NCI-H2227 (cell line): ENCODE measurements around the gene ELOVL3.
"Not testable (repeated sequence)": the region's sequence is repeated elsewhere in the genome, so short reads cannot be mapped to it uniquely, and the experiment has no call there.

Experiments
- DNase-seq: peaks from one replicate; lab custom pipeline; 2025; ENCODE audit not compliant: unreplicated experiment; lab: John Stamatoyannopoulos, UW

ELOVL3 gene, protein sequence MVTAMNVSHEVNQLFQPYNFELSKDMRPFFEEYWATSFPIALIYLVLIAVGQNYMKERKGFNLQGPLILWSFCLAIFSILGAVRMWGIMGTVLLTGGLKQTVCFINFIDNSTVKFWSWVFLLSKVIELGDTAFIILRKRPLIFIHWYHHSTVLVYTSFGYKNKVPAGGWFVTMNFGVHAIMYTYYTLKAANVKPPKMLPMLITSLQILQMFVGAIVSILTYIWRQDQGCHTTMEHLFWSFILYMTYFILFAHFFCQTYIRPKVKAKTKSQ

DNA sequence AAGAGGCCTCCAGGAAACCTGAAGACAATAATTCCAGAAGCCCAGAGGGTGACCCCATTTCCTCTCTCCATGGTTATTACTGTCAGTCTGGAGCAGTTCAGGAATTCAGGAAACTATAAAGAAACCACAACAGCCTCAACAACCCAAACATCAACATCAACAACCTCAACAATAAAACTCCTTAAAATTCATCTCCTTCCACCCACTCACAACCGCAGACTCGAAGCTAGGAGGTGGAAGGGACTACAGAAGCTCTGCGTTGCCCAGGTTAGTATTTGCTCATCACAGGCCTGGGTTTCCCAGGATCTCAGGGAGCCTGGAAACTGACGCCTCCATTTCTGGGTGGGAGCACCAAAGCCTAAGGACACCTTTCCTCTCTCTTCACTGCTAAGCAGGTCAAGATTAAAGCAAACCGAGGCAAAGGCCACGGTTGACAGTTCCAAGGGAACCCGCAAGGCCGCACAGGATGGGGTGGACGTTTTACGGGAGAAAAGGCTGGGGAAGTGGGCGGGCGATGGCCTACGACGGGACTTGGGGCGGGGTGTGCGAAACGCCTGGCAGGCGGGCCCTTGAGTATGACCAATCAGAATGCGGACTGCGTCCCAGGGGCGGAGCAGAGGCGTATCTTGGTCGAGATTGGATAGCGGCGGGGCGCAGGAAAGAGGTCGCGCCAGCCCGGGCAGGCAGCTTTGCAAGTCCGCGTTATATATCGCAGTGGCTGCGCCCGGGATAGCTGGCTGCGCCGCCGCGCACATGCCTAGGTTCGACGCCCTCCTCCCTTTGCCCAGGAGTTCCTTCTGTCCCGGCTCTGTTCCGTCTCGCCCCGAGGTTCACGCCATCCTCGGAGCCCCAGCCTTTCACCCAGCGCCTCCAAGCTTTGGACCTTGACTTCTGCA lies at the start of gene ELOVL3:
TSS of gene ELOVL3 (plus strand) at position 654 of the 896 bp plus-strand sequence. CDS start 250 bp downstream, outside the sequence.
- peak; percentile 94 for DNase-seq

DNA sequence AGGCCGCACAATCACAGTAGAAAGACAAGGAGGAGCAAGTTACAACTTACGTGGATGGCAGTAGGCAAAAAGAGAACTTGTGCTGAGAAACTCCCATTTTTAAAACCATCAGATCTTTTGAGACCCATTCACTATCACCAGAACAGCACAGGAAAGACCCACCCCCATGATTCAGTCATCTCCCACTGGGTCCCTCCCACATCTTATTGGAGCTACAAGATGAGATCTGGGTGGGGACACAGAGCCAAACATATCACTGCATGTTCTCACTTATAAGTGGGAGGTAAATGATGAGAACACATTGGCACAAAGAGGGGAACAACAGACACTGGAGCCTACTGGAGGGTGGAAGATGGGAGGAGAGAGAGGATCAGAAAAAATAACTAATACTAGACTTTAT lies 41.5 kb upstream of the ELOVL3 start:
- DNase-seq: no peak

DNA sequence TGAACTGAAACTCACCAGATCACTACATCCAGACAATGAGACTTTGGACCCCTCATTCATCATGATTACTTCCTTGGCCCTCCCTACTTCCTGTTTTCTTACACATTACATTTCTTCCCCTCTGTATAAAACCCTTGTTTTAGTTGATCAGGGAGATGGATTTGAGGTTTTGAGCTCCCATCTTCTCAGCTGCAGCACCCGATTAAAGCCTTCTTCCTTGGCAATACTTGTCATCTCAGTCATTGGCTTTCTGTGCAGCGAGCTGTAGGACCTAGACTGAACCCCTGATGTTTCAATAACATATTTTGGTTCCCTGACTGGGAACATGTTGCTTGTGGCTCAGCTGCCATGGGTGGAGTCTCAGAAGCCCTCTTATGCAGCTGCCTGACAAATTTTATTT lies 40.8 kb upstream of the ELOVL3 start:
- no peak for DNase-seq

DNA sequence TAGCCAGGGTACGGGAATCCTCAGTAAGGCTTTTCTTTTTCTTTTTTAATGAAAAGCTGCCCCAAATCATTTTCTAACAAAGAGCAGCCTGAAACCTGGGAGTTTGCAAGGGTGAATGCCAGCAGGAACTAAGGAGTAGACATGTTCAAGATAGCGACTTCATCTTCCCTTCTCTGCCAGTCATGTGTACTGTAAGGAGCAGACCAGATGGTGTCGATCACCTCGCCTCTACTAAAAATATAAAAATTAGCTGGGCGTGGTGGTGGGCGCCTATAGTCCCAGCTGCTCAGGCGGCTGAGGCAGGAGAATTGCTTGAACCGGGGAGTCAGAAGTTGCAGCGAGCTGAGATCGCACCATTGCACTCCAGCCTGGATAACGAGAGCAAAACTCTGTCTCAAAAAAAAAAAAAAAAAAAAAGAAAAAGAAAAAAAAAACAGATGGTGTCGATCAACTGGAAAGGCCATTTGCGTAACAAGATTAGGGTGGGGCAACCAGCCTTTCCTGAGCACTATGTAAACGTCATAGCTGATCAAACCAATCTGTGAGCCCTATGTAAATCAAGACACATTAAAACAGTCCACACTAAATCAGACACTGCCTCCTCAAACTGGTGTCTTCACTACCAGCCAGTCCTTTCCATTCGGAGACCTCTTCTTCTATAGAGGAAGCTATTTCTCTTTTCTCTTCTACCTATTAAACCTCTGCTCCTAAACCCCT lies 40.1 kb upstream of the ELOVL3 start:
- DNase-seq: peak; percentile 4

DNA sequence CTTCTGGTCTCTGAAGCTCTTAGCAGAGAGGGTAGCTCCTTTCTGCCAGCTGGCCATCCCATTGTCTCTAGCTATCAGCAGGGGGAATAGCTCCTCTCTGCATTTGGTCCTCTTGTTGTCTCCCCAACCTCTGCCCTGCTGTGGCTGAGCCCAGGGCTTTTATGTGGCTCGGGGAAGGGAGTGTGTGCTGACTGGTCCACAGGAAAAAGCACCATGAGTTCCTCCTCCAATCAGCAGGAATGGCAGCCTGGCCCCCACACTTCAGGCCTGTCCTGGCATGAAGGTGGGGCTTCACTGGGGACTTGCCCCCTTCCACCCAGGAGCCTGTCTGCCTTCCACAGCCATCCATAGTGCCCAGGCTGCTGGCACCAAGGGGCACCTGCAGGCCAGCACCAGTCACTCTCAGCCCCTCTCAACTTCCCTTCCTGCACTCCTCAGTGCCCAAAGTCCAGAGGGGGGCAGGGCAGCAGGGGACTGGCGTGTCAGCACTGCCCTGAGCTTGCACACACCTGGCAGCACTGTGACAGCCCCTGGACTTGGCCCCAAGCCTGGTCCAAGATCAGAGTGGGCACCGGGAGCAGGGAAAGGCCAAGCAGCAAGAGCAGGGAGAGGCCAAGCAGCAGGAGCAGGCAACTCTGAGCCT lies 37.7 kb upstream of the ELOVL3 start:
- DNase-seq: no peak

DNA sequence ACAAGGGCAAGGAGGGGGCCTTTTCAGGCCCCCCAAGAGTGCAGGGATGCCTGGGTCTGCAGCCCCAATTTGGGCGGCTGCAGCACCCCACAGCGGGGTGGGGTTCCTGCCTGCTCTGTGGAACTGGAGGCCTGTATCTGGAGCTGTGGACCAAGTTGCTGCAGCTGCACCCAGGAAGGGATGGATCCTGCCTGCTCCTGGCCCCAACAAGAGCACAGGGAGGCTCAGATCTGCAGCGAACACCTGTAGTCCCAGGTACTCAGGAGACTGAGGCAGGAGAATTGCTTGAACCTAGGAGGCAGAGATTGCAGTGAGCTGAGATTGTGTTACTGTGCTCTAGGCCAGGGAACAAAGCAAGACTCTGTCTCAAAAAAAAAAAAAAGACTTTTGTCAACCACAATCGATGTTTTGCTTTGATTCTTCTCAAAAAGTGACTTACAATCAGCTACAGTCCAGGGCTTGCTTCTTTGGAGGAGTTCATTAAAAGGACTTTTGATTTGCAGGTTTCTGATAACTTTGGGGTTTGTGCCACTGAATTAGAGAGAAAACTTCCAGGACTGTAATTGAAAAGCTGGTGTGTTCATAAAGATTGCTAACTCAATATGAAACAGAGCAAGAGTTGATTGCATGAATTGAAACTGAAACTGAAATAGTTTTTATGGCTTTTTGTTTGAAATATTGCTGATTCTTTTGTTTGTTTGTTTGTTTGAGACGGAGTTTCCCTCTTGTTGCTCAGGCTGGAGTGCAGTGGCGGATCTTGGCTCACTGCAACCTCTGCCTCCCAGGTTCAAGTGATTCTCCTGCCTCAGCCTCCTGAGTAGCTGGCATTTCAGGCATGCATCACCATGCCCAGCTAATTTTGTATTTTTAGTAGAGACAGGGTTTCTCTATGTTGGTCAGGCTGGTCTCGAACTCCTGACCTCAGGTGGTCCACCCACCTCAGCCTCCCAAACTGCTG lies 36.9 kb upstream of the ELOVL3 start:
- not testable (repeated sequence) for DNase-seq

DNA sequence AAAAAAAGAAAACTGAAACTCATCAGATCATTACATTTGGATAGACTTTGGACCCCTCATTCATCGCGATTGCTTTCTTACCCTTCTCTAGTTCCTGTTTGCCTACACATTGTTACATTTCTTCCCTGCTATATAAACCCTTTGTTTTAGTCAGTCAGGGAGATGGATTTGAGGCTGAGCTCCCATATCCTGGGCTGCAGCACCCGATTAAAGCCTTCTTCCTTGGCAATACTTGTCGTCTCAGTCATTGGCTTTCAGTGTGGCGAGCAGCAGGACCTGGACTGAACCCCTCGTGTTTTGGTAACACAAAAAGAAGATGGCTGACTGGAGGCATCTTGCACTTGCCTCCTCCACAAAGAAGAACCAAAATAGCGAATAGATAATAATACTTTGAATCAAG lies 34.1 kb upstream of the ELOVL3 start:
- DNase-seq: no peak

DNA sequence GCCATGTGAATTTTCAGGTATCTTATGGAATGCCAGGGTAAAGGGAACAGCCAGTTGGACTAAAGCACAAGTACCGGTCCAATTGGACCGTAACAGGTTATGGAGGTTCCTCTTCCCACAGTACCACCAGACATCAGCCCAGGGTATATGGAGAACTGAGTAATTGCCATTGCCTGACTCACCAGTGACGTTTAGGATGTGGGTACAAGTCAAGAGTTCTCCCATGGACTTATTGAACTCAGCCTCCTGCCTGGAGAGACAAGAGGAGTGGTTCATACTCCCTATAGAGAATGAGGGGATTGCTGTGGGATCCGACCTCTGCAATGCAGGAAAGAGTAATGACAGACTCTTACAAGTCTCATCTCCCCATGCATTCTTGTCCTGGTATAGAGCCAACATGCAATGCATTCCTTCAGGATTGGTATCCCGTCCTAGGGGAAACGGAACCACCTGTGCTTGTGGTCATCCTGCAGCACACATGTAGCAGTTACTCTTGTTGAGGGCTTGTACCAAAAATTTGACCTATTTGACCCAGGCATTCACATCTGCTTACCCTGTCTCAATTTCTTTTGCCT lies 30.7 kb upstream of the ELOVL3 start:
- no peak for DNase-seq

DNA sequence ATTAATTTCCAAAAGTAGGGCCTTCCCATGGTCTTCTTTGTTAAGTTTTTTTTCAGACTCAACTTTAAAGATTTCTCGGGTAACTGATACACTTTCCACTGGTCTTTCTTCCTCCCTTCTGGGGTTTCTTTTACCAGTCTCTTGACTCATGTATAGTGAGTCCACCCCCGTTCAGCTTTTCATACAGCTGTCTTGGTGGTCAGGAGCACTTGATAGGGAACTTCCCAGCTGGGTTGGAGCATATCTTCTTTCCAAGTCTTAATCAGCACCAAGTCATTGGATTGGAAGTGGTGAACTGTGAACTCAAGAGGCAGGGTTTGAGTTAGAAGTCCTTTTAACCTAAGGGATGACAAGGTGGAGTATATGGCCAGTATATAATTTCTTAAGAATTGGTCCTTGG lies 29.2 kb upstream of the ELOVL3 start:
- DNase-seq: no peak

DNA sequence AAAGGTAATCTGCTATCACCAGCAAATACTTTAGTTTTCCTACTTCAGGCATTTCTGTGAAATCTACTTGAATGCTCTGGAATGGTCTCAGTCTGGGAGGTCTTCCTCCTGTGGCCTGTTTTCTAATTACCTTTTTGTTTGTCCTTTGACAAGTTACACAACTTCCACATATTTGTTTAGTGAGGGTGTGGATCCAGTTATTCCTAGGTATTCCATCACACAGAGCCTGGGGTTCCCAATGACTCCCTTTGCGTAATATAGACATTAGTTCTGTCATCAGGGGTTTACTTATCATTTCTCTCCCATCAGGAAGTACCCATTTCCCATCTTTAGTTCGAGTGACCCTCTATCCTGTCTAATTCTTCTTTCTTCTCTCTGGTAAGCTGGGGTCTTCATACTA lies 28.1 kb upstream of the ELOVL3 start:
- DNase-seq: no peak

DNA sequence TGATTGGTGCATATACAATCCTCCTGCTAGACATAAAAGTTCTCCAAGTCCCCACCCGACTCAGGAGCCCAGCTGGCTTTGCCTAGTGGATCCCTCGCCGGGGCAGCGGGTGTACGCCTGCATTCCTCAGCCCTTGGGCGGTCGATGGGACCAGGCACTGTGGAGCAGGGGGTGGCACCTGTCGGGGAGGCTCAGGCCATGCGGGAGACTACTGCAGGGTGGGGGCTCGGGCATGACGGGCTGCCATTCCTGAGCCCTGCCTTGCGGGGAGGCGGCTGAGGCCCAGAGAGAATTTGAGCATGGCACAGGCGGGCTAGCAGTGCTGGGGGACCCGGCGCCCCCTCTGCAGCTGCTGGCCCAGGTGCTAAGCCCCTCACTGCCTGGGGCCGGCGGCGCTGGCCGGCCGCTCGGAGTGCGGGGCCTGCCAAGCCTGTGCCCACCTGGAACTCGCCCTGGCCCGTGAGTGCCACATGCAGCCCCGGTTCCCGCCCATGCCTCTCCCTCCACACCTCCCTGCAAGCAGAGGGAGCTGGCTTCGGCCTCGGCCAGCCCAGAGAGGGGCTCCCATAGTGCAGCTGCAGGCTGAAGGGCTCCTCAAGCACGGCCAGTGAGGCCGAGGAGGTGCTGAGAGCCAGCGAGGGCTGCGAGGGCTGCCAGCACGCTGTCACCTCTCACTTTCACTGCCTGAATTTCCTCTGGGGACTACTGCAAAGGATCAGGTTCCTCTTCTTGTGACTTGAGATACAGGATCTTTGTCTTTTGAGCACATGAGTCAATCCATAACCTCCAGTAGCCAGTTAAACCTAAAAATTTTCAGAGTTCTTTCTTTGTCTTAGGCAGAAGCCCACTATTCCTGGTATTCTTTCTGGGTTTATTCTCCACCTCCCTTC lies 25.1 kb upstream of the ELOVL3 start:
- DNase-seq: no peak

DNA sequence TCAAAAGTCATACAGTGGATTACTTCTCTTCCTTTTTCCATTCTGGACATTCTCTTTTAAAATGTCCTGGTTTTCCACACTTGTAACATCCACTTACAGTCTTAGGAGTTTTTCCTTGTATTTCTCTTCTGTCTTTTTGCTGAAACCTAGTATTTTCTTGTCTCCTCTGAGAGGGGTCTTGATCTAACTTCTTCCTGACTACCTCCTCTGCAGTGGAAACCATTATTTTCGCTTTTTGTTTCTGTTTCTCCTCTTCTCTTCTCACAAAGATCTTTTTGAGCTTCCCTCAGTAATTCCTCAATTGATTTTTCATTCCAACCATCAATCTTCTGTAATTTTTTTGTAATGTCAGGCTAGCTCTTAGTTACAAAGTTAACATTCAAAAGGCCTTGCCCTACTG lies 23.7 kb upstream of the ELOVL3 start:
- no peak for DNase-seq

DNA sequence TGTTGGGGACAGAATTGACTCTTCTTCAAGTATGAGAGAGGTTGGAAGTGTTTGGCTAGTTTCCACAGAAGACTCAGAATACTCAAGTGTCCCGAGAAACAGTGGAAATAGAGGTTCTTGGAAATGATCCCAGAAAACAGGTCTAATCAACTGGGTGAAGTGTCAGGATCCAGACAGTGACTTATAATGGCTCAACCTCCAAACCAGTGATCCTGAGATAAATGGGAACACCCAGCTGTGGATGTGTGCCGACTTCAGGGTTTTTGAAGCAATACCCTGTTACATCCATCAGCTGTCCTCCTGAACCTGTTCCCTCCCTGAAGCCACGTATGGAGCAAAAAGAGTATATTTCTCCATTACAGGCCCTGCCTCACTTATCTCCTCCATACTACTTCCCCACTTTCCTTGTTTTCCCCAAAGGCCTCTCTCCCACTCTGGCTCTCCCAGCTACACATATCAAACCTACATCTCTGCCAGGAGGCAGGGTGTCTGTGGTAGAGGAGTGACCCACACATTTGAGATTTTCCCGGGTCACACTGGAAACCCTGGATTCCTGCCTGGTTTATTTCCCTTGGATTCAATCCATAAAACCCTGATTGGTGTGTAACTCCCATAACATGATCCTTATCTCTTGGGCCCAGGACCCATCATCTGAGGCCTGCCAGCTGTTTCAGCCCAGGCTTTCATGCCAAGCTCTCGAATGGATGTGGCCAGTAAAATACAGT lies 17.6 kb upstream of the ELOVL3 start:
- DNase-seq: no peak

DNA sequence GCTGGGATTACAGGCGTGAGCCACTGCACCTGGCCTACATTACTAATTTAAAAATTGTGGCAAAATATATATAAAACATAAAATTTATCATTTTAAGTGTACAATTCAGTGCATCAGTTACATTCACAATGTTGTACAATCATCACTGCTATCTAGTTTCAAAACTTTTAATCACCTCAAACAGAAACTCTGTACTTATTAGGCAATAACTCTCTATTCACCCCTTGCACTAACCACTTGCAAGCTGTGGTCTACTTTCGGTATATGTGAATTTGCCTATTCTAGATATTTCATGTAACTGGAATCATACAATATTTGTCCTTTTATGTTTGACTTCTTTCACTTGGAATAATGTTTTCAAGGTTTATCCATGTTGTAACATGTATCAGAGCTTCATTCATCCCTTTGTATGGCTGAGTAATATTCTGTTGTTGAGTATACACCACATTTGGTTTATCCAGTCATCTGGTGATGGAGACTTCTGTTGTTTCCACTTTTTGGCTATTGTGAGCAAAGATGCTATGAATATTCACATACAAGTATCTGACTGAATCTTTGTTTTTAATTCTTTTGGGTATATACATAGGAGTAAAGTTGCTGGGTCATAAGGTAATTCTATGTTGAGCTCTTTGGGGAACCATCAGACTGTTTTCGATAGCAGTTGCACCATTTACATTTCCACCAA lies 14.3 kb upstream of the ELOVL3 start:
- no peak for DNase-seq

DNA sequence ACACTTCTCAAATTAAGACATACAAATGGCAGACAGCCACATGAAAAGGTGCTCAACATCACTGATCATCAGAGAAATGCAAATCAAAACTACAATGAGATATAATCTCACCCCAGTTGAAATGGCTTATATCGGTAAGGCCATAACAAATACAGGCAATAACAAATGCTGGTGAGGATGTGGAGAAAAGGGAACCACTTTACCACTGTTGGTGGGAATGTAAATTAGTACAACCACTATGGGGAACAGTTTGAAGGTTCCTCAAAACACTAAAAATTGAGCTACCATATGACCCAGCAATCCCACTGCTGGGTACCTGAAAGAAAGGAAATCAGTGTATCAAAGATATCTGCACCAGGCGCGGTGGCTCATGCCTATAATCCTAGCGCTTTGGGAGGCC lies 12.5 kb upstream of the ELOVL3 start:
- DNase-seq: not testable (repeated sequence)

DNA sequence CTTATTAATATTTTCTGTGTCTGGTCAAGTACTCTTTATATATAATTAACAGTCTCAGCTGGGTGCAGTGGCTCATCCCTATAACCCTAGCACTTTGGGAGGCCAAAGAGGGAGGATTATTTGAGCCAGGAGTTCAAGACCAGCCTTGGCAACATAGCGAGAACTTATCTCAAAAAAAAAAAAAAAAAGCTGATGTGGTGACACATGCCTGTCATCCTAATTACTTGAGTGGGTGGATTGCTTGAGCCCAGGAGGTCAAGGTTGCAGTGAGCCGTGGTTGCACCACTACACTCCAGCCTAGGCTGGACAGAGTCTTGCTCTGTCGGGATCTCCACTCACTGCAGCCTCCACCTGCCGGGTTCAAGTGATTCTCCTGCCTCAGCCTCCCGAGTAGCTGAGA lies 6.7 kb upstream of the ELOVL3 start:
- DNase-seq: no peak

DNA sequence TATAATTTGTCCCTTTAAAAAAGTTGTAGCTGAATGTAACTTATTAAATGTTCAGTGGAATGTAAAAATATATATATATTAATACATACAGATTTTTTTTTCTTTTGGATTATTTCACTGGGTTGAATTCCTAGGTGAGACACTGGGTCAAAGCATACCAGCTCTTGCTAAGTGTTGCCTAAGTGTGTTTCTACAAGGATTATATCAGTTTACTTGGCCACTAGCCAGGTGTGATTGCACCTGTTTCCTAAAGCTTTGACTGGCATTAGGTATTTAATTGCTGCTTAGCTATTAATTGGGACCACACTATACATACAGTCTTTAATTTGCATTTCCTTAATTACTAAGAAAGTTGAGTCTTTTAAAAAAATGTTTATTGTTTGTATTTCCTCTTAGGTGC lies 5.5 kb upstream of the ELOVL3 start:
- no peak for DNase-seq

DNA sequence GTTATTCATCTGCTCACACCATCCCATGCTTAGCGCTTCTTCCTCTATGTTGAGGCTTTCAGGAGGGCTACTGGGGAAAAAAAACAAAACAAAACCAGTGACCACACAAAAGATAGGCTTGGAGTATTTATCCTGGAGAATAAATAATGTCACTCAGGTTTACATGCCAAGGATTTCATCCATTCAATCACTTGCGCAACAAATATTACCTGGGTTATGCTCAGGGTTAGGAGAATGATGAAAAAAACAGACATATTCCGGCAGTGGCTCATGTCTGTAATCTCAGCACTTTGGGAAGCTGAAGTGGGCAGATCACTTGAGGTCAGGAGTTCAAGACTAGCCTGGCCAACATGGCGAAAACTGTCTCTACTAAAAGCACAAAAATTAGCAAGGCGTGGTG lies 3.3 kb upstream of the ELOVL3 start:
- no peak for DNase-seq
